PFSK-1 (cell line): Measurements from ENCODE around the gene BATF2.
A peak's percentile ranks its signal among the peaks of the same experiment; 100 is the strongest.

Experiments used
- FOXP2 ChIP-seq: optimal IDR thresholded peaks from 2 replicates; pipeline ENCODE3; 2011; ENCODE audit warnings: borderline replicate concordance, control low read depth, inconsistent platforms; ENCODE audit not compliant: insufficient read depth; ENCODE audit errors: extremely low read length, extremely low read depth
- POLR2AphosphoS5 ChIP-seq: IDR thresholded peaks from 2 replicates; pipeline ENCODE4 v1.6.1; 2012; ENCODE audit warnings: low read depth, mild to moderate bottlenecking, control low read depth, low read length, moderate library complexity
- REST ChIP-seq, 2 experiments: IDR thresholded peaks; 2 replicates each; pipeline versions ENCODE4 v1.6.1 to v1.8.0; 2011 to 2012; ENCODE audit warnings: low read depth in 2 of 2, low read length in 2 of 2, control low read depth in 1 of 2, inconsistent platforms in 1 of 2, mild to moderate bottlenecking in 1 of 2, moderate library complexity in 1 of 2; ENCODE audit not compliant: insufficient read depth in 1 of 2
- SIN3A ChIP-seq: IDR thresholded peaks from 2 replicates; pipeline ENCODE4 v1.6.1; 2012; ENCODE audit warnings: mild to moderate bottlenecking, low read length, moderate library complexity, borderline replicate concordance; ENCODE audit not compliant: insufficient read depth
- TAF1 ChIP-seq: IDR thresholded peaks from 2 replicates; pipeline ENCODE4 v1.6.1; 2012; ENCODE audit warnings: low read length, control low read depth, borderline replicate concordance; ENCODE audit not compliant: insufficient read depth

The BATF2 gene

GRCh38 chr11:64996327-64996709, 453 bp downstream of the BATF2 start:
- TF ChIP-seq SIN3A (no peak), FOXP2 (no peak), POLR2AphosphoS5 (no peak), TAF1 (no peak), REST (IDR thresholded peaks at IDR 0.05; ENCODE audit: insufficient read depth in 1 of 2, low read depth in 2 of 2, low read length in 2 of 2) (no peak)

- TF ChIP-seq POLR2AphosphoS5, result no peak
- TF ChIP-seq TAF1, result no peak
- no peak for TF ChIP-seq SIN3A
- TF ChIP-seq REST (IDR thresholded peaks at IDR 0.05; ENCODE audit: insufficient read depth in 1 of 2, low read depth in 2 of 2, low read length in 2 of 2), result no peak
- no peak for TF ChIP-seq FOXP2
Observed at GRCh38 chr11:64994318-64994717, 2.5 kb downstream of the BATF2 start.

- peak in 1 of 2 experiments; percentile 36; a peak in 1 of 4 replicates for TF ChIP-seq REST (IDR thresholded peaks at IDR 0.05; ENCODE audit: insufficient read depth in 1 of 2, low read depth in 2 of 2, low read length in 2 of 2)
- TF ChIP-seq POLR2AphosphoS5, result peak; percentile 39; the same call in 1 of the 2 replicates
- no peak for TF ChIP-seq FOXP2
- 0 out of 2 replicates have a peak, but pooled peaks have one; percentile 60 for TF ChIP-seq TAF1
- TF ChIP-seq SIN3A, result 0 out of 2 replicates have a peak, but pooled peaks have one; percentile 39
Observed at GRCh38 chr11:64990222-64990923, 6.4 kb downstream of the BATF2 start.

GRCh38 chr11:64989416-64989815, 7.4 kb downstream of the BATF2 start:
- TF ChIP-seq FOXP2 (no peak), POLR2AphosphoS5 (no peak), SIN3A (no peak), REST (IDR thresholded peaks at IDR 0.05; ENCODE audit: insufficient read depth in 1 of 2, low read depth in 2 of 2, low read length in 2 of 2) (no peak), TAF1 (no peak)
